HEK293 (cell line): ENCODE results near the gene CHST1.
A peak's percentile ranks its signal among the peaks of the same experiment; 100 is the strongest.

Source experiments
- CTCF ChIA-PET: fragments of 350-600 bp; formaldehyde crosslinking; extraction: SDS; loops from one replicate; lab custom pipeline; 2021; ENCODE audit warnings: antibody characterized with exemption; lab: Yijun Ruan, JAX
- POLR2A ChIA-PET: fragments of 300-600 bp; formaldehyde crosslinking; extraction: SDS; loops from one replicate; lab custom pipeline; 2020; ENCODE audit warnings: antibody characterized with exemption, inconsistent platforms; lab: Yijun Ruan, JAX
- H3K27ac ChIP-seq: fragments of 200-500 bp; sonication (Bioruptor generic); 2 replicates; pipeline ENCODE4 v1.5.1; 2014; ENCODE audit warnings: low read depth, low read length, control low read depth, inconsistent platforms; ENCODE audit errors: extremely low read depth
- H3K36me3 ChIP-seq, 2 experiments: fragments of 200-500 bp in 1 of 2; sonication (Bioruptor generic) in 1 of 2; 1 replicate in 1 of 2; 2 replicates in 1 of 2; pipeline ENCODE4 v1.5.1; 2014 to 2017; ENCODE audit warnings: inconsistent platforms in 2 of 2, low read length in 2 of 2; ENCODE audit not compliant: control insufficient read depth in 2 of 2, insufficient read depth in 1 of 2
- H3K4me1 ChIP-seq: fragments of 200-500 bp; sonication (Bioruptor generic); 2 replicates; pipeline ENCODE4 v1.5.1; 2014; ENCODE audit warnings: mild to moderate bottlenecking, low read length, inconsistent platforms; ENCODE audit not compliant: control insufficient read depth, insufficient read depth
- H3K4me3 ChIP-seq: 2 replicates; pipeline ENCODE4 v1.5.1; 2011; ENCODE audit warnings: low read depth, mild to moderate bottlenecking, control low read depth, low read length, moderate library complexity
- H3K9me3 ChIP-seq: fragments of 200-500 bp; sonication (Bioruptor generic); 2 replicates; pipeline ENCODE4 v1.5.1; 2014; ENCODE audit warnings: low read depth, low read length, inconsistent platforms; ENCODE audit not compliant: control insufficient read depth, insufficient read depth
- GLIS2 ChIP-seq: fragments of 450-650 bp; formaldehyde crosslinking; IDR thresholded peaks from 2 replicates; pipeline ENCODE4 v1.5.1; 2016; ENCODE audit warnings: missing biosample characterization, missing genetic modification characterization
- KLF9 ChIP-seq: fragments of 450-650 bp; formaldehyde crosslinking; IDR thresholded peaks from 2 replicates; pipeline ENCODE4 v1.5.1; 2016; ENCODE audit warnings: missing biosample characterization, missing genetic modification characterization, low read depth
- SCRT2 ChIP-seq: fragments of 450-650 bp; formaldehyde crosslinking; IDR thresholded peaks from 2 replicates; pipeline ENCODE4 v1.5.1; 2016; ENCODE audit warnings: missing biosample characterization, missing genetic modification characterization
- SP3 ChIP-seq: fragments of 450-650 bp; formaldehyde crosslinking; IDR thresholded peaks from 2 replicates; pipeline ENCODE4 v1.5.1; 2016; ENCODE audit warnings: missing biosample characterization, missing genetic modification characterization
- ZBTB20 ChIP-seq: fragments of 450-650 bp; formaldehyde crosslinking; IDR thresholded peaks from 2 replicates; pipeline ENCODE4 v1.5.1; 2016; ENCODE audit warnings: missing biosample characterization, missing genetic modification characterization
- ZEB2 ChIP-seq: fragments of 450-650 bp; formaldehyde crosslinking; IDR thresholded peaks from 2 replicates; pipeline ENCODE4 v1.5.1; 2016; ENCODE audit warnings: missing biosample characterization, missing genetic modification characterization
- ZFHX2 ChIP-seq: fragments of 450-650 bp; formaldehyde crosslinking; conservative IDR thresholded peaks from 2 replicates; pipeline ENCODE4 v1.5.1; 2016; ENCODE audit warnings: missing biosample characterization, missing genetic modification characterization
- ZNF155 ChIP-seq: fragments of 450-650 bp; formaldehyde crosslinking; IDR thresholded peaks from 2 replicates; pipeline ENCODE4 v1.5.1; 2016; ENCODE audit warnings: missing biosample characterization, missing genetic modification characterization
- ZNF248 ChIP-seq: fragments of 450-650 bp; formaldehyde crosslinking; IDR thresholded peaks from 2 replicates; pipeline ENCODE4 v1.5.1; 2017; ENCODE audit warnings: missing biosample characterization, missing genetic modification characterization
- TF ChIP-seq, protein P1 (sequence below): fragments of 450-650 bp; formaldehyde crosslinking; IDR thresholded peaks from 2 replicates; pipeline ENCODE4 v1.5.1; 2016; ENCODE audit warnings: missing biosample characterization, missing genetic modification characterization, borderline replicate concordance
- TF ChIP-seq, protein P2 (sequence below): fragments of 450-650 bp; IDR thresholded peaks from 2 replicates; pipeline ENCODE4 v1.5.1; 2018; ENCODE audit warnings: missing biosample characterization, missing genetic modification characterization
- TF ChIP-seq, protein P3 (sequence below): fragments of 450-650 bp; formaldehyde crosslinking; IDR thresholded peaks from 2 replicates; pipeline ENCODE4 v1.5.1; 2017; ENCODE audit warnings: missing biosample characterization, missing genetic modification characterization
- TF ChIP-seq, protein P4 (sequence below): fragments of 450-650 bp; formaldehyde crosslinking; IDR thresholded peaks from 2 replicates; pipeline ENCODE4 v1.5.1; 2017; ENCODE audit warnings: missing biosample characterization, missing genetic modification characterization
- TF ChIP-seq, protein P5 (sequence below): fragments of 450-650 bp; formaldehyde crosslinking; optimal IDR thresholded peaks from 2 replicates; pipeline ENCODE3; 2016; ENCODE audit warnings: missing biosample characterization, mild to moderate bottlenecking, missing genetic modification characterization

The CHST1 gene, protein sequence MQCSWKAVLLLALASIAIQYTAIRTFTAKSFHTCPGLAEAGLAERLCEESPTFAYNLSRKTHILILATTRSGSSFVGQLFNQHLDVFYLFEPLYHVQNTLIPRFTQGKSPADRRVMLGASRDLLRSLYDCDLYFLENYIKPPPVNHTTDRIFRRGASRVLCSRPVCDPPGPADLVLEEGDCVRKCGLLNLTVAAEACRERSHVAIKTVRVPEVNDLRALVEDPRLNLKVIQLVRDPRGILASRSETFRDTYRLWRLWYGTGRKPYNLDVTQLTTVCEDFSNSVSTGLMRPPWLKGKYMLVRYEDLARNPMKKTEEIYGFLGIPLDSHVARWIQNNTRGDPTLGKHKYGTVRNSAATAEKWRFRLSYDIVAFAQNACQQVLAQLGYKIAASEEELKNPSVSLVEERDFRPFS

DNA sequence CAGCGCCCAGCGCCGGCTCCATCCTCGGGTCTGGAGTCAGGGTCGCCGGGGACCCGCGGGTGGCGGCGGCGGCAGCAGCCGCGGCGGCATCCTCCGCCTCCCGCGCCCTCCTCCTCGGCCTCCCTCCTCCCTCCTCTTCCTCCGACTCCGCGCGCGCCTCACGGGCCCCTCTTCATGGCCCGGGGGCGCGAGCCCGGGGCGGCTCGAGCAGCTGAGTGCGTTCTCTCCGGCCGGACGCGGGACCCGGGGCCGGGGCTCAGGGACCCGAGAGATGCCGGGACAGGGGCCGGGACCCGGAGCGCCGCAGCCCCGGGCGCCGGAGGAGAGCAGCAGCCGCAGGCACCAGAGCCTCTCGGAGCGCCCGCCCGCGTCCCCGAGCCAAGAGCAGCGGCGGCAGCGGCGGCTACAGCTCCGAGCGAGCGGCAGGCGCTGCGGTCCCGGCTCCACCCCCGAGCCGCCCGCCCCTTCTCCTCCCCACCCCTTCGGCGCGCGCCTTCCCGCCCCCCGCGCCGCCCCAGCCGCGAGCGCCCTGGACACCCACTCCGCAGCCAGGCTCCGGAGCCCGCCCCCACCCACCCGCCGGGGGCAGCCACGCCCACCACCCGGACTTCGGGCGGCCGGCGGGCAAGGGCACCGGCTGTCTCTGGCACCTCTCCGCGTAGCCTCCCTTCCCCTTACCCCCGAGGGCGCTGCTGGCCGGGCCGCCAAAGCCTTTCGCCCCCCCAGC is at the start of gene CHST1:
Gene CHST1, minus strand, starts transcription at position 417 of the 727 bp plus-strand sequence. CDS start 14,699 bp downstream, outside the sequence.
- TF ChIP-seq ZNF155 (tag by site-specific recombination) (no peak), SP3 (tag by site-specific recombination) (peak; percentile 47), ZEB2 (no peak), ZNF248 (no peak), ZBTB20 (tag by site-specific recombination) (no peak), ZFHX2 (0 out of 2 replicates have a peak, but pooled peaks have one; percentile 9), SCRT2 (no peak), GLIS2 (tag by site-specific recombination) (peak; percentile 71; the same call in 1 of the 2 replicates), KLF9 (tag by site-specific recombination) (no peak)
- TF ChIP-seq, protein P1, sequence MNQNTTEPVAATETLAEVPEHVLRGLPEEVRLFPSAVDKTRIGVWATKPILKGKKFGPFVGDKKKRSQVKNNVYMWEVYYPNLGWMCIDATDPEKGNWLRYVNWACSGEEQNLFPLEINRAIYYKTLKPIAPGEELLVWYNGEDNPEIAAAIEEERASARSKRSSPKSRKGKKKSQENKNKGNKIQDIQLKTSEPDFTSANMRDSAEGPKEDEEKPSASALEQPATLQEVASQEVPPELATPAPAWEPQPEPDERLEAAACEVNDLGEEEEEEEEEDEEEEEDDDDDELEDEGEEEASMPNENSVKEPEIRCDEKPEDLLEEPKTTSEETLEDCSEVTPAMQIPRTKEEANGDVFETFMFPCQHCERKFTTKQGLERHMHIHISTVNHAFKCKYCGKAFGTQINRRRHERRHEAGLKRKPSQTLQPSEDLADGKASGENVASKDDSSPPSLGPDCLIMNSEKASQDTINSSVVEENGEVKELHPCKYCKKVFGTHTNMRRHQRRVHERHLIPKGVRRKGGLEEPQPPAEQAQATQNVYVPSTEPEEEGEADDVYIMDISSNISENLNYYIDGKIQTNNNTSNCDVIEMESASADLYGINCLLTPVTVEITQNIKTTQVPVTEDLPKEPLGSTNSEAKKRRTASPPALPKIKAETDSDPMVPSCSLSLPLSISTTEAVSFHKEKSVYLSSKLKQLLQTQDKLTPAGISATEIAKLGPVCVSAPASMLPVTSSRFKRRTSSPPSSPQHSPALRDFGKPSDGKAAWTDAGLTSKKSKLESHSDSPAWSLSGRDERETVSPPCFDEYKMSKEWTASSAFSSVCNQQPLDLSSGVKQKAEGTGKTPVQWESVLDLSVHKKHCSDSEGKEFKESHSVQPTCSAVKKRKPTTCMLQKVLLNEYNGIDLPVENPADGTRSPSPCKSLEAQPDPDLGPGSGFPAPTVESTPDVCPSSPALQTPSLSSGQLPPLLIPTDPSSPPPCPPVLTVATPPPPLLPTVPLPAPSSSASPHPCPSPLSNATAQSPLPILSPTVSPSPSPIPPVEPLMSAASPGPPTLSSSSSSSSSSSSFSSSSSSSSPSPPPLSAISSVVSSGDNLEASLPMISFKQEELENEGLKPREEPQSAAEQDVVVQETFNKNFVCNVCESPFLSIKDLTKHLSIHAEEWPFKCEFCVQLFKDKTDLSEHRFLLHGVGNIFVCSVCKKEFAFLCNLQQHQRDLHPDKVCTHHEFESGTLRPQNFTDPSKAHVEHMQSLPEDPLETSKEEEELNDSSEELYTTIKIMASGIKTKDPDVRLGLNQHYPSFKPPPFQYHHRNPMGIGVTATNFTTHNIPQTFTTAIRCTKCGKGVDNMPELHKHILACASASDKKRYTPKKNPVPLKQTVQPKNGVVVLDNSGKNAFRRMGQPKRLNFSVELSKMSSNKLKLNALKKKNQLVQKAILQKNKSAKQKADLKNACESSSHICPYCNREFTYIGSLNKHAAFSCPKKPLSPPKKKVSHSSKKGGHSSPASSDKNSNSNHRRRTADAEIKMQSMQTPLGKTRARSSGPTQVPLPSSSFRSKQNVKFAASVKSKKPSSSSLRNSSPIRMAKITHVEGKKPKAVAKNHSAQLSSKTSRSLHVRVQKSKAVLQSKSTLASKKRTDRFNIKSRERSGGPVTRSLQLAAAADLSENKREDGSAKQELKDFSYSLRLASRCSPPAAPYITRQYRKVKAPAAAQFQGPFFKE (tag by site-specific recombination) = no peak
- TF ChIP-seq, protein P2, sequence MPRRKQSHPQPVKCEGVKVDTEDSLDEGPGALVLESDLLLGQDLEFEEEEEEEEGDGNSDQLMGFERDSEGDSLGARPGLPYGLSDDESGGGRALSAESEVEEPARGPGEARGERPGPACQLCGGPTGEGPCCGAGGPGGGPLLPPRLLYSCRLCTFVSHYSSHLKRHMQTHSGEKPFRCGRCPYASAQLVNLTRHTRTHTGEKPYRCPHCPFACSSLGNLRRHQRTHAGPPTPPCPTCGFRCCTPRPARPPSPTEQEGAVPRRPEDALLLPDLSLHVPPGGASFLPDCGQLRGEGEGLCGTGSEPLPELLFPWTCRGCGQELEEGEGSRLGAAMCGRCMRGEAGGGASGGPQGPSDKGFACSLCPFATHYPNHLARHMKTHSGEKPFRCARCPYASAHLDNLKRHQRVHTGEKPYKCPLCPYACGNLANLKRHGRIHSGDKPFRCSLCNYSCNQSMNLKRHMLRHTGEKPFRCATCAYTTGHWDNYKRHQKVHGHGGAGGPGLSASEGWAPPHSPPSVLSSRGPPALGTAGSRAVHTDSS (tag by site-specific recombination) = peak; percentile 66
- TF ChIP-seq, protein P3, sequence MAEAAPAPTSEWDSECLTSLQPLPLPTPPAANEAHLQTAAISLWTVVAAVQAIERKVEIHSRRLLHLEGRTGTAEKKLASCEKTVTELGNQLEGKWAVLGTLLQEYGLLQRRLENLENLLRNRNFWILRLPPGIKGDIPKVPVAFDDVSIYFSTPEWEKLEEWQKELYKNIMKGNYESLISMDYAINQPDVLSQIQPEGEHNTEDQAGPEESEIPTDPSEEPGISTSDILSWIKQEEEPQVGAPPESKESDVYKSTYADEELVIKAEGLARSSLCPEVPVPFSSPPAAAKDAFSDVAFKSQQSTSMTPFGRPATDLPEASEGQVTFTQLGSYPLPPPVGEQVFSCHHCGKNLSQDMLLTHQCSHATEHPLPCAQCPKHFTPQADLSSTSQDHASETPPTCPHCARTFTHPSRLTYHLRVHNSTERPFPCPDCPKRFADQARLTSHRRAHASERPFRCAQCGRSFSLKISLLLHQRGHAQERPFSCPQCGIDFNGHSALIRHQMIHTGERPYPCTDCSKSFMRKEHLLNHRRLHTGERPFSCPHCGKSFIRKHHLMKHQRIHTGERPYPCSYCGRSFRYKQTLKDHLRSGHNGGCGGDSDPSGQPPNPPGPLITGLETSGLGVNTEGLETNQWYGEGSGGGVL (tag by site-specific recombination) = no peak
- TF ChIP-seq, protein P4, sequence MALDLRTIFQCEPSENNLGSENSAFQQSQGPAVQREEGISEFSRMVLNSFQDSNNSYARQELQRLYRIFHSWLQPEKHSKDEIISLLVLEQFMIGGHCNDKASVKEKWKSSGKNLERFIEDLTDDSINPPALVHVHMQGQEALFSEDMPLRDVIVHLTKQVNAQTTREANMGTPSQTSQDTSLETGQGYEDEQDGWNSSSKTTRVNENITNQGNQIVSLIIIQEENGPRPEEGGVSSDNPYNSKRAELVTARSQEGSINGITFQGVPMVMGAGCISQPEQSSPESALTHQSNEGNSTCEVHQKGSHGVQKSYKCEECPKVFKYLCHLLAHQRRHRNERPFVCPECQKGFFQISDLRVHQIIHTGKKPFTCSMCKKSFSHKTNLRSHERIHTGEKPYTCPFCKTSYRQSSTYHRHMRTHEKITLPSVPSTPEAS (tag by site-specific recombination) = no peak
- TF ChIP-seq, protein P5, sequence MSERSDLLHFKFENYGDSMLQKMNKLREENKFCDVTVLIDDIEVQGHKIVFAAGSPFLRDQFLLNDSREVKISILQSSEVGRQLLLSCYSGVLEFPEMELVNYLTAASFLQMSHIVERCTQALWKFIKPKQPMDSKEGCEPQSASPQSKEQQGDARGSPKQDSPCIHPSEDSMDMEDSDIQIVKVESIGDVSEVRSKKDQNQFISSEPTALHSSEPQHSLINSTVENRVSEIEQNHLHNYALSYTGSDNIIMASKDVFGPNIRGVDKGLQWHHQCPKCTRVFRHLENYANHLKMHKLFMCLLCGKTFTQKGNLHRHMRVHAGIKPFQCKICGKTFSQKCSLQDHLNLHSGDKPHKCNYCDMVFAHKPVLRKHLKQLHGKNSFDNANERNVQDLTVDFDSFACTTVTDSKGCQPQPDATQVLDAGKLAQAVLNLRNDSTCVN (tag by site-specific recombination) = peak; percentile 29
- POLR2A ChIA-PET = no interaction called here

More for the DNA sequence above, at the start of gene CHST1:
- Histone ChIP-seq H3K4me1 (no peaks in the 10 kb centered on the region), H3K36me3 (no peaks in the 10 kb centered on the region), H3K9me3 (no peaks in the 10 kb centered on the region), H3K4me3 (peak within 1 kb of the TSS; percentile 40), H3K27ac (no peak within 1 kb of the TSS; the same call in 1 of the 2 replicates)
- CTCF ChIA-PET = interaction anchor here (3.0 kb wide), 1 partner anchor 11 kb away, joined by 19 read pairs; no protein-coding TSS in a partner anchor
